DMS79 treated with DMSO at 0.1 percent for 48 hours (cell line): Measurements from ENCODE around the gene SF3A1.

Experiments used
- DNase-seq: peaks from one replicate; lab custom pipeline; 2025; lab: John Stamatoyannopoulos, UW

SF3A1 gene

DNA sequence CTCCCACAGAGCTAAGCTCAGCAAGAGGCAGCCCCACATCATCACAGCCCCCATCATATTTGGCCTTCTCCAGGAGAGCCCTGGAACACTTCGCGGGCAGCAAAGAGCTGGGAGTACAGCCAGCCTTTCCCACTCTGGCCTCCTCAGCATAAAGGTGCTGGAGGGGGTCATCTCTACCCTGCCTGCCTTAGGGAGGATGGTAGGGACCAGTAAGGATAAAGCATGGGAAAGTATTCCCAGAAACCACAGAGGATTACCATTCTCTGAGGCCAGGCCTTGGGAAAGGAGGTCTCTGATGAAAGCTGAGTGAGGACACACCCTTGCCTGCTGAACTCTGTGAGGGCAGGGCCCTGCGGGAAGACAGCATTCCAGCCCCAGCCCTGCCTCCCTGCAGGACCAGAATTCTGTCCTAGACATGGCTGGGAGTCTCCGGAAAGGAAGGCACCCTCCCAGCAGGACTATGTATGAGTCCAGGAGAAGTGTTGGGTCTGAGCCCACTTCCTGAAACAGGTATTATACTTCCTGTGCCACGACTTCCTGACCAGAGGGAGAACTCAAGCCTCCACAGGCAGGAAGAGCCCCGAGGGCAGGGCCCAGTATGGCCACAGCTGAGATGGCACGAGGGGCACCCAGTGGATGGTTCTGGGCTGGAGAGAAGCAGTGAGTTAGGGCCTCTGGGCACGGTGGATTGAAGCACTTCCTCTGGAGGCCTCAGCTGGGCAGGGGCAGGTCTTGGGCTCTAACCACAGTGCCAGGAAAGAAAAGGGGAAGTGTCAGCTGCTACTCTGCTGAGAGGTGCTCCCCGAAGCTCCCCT, 54.5 kb downstream of the SF3A1 start:
- no peak for DNase-seq

DNA sequence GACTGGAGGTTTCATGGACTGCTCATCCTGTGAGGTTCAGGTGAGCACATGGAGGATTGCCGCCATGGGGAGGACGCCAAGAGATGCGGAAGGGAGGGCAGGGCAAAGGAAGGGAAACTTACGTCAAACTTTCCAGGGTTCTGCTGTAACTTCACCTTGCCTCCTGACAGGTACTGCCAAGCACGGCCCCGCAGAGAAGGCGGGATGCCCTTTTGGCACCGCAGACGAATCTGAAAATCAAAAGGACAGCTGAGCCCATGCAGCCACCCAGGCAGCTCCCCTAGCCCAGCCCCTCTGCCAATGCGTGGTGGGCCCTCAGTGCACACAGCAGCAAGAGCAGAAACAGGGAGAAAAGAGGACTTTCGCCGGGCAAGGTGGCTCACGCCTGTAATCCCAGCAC, 57.4 kb downstream of the SF3A1 start:
- DNase-seq = no peak

DNA sequence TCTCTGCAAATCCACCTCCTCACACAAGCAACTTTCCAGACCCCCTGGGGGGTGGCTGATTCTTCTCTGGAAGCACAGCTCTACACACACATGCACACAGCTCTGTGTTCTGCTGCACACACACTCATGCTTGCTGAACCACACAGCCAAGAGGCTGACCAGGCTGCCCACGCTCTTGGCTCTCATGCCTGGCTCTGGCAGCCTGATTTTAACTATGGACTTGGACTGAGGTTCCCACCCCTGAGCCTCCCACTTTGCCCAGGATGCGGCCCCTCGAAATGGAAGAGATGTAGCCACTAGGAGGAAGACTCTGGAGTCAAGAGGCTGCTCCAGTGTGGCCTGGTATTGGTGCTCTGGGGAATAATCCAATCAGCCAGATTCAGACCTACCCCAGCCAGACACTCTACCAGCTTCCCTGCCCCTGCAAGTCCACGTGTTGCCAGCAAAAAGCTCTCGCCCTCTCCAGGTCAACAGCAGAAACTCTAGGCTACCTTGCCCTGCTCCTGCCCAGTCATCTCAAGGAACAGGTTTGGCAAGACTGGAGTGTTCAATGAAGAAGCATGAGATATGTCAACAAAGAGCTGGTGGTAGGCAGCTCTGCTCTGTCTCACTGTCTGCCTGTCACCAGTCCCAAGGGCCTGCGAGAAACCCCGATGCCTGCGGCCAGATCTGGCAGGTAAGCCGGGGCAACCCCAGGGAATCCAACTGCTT, 58.5 kb downstream of the SF3A1 start:
- DNase-seq = peak; percentile 79

DNA sequence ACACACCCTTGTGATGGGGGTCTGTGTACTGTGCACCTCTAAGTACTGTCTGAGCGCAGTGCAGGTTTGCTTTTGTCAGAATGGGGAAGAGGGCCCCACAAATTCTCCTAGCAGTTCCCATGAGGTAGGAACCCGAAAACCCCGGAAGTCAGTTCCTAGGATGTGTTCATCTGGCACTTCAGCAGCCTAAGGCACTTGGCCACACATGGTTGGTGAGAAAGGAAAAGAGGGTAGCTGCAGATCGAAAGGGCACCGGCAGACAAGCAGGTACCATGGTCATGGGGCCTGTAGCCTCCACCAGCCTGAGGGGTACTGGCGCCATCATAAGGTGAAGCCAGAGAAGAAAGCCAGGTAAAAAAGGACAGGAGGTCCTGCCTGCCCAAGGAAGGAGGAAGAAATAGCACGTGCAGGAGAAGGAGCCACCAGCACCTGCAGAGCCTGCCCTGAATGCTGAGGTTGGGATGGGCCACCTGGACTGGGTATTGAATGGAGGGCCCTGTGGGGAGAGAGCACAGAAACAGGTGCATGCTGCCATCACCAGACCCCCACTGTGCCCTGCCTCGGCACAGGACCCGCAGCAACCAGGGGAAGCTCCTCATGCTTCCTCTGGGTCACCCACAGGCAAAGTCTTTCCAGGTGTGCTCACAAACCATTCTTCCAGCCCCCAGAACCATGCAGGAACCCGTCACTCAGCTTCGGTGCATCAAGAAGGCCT, 59.3 kb downstream of the SF3A1 start:
- DNase-seq = no peak

DNA sequence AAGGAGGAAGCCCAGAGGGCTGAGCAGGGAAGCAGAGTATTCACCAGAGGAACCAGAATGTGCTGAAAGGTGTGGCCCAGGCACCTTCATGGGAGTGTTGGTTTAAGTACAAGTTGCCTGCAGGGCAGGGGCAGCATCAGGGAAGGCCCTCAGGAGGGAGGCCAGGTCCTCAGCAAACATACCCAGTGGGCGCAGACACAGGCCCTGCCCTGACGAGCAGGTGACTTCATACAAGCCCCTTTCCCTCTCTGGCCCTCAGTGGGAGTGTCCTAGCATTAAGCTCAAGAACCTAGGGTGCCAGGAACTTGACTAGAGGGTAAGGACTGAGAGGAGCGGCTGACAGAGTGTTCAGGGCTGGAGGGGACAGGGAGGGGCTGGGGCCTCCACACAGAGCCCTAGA, 59.9 kb downstream of the SF3A1 start:
- DNase-seq = no peak

DNA sequence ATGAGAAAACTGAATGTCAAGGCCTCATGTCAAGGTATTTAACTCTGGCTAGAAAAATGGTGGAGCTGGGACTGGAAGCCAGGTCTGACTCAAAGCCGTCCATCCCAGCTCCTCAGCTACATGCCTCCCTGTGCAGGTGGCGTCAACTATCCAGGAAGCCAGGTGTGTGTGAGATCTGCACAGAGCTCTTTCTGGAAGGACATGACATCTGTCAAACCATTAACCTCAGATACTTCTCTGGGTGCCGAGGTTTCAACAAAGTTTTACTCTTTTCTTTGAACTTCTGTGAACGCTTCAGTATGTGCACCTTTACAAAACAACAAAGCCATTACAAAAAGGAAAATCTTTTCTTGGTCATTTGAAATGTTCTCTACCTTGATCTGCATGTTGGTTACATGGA, 60.4 kb downstream of the SF3A1 start:
- DNase-seq = no peak

DNA sequence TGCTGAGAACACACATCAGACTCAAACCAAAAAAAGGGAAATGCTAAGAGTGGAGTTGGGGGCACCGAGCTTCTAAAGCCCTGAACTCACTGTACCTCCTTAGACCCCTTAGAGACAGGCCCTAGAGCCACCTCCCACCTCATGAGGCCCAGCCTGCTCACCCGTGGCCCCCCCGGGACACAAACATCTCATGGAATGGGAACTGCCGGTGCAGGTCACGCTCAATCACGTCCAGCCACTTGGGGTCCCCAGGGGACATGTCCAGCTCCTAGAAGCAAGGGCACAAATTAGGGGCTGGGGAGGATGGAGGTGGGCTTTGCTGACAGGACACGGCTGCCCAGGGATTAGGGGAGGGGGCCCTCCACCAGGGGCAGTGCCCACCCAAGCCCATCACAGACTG, 61.1 kb downstream of the SF3A1 start:
- DNase-seq = no peak

DNA sequence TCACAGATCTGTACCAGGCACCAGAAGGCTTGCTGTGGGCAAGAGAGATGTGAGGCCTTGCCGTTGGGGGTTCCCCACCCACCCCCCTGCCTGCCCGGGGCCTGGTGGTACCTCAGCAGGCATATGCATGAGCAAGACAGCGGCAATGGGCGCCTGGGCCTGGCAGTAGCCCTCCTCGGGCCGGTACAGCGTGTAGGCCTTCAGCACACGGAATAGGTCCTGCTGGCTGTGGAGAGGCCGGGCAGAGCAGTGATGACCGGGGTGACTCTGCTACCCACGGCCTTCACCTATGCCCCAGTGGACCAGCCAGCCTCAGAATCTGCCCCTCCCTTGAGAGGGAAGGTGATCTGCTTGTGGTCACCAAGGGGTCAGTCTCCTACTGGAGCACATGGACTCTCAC, 61.9 kb downstream of the SF3A1 start:
- DNase-seq = no peak

DNA sequence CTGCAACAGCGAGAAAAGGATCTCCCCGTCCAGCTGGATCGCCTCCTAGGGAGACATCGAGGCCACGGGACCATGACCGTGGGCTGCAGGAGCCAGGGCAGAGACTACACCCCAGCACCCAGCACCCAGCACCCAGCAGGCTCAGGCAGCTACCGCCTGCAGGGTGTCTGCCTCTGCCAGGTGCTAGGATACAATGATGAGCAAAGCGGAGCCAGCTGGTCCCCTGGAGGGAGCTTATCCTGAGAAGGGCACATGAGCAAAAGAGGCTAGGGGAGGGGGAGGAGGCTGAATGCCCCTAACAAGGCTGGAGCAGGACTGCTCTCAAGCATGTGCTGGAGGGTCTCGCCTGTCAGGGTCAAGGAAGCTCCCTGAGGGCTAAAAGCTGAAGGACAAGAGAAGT, 62.6 kb downstream of the SF3A1 start:
- no peak for DNase-seq

DNA sequence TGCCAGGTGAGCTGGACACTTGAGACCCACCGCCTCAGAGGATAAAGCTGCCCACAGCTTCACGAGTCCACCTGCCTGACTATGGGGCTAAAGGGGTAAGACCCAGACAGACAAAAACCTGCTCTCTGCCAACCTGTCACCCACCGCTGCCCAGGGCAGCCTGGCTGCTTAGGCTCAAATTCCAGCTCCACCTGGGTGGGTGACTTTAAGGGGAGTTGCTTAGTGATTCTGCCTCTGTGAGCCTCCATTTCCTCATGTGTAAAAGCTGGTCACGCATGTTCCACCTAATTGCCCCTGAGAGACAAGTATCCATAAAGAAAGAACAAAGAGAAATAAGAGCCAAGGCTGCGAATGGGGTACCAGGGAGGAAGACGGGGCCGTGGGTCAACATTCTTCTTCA, 63.7 kb downstream of the SF3A1 start:
- peak; percentile 44 for DNase-seq

DNA sequence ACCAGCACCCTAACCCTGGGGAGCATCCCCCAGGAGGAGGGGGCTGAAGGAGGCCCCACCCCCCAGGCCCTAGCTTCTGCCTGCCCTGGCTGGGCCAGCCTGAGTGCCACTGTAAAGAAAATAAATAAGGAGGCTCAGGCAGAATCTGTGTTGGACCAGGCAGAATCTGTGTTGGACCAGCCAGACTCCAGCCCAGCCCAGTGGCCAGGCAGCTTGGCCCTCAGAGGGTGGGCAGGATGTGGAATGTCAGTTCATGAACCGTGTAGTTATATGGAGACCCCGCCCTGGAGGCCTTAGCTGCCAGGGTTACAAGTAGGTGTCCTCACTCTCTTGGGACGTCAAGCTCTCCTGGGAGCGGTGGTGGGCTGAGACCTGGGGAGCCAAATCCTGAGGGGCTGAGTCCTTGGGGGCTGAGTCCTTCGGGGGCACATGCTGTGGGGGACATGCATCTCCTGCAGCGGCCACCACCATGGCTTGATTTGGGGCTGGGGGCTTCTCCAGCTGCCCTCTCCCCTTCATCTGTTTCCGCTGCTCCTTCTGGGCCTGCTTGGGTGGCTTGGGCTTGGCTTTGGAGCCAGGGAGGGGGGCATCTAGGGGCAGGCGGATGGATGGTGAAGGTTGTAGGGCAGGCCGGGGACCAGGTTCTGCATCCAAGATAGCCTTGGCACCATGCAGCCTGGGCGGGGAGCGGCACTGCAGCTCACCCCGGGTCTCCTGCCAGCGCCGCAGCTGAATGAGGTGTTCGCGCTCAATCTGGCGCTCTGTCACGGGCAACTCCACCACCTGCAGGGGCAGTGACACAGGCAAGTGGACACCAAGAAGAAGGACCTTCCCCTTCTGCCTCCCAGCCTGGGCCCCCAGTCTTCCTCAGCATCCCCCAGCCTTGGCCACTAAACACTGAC, 64.4 kb downstream of the SF3A1 start:
- DNase-seq = no peak

DNA sequence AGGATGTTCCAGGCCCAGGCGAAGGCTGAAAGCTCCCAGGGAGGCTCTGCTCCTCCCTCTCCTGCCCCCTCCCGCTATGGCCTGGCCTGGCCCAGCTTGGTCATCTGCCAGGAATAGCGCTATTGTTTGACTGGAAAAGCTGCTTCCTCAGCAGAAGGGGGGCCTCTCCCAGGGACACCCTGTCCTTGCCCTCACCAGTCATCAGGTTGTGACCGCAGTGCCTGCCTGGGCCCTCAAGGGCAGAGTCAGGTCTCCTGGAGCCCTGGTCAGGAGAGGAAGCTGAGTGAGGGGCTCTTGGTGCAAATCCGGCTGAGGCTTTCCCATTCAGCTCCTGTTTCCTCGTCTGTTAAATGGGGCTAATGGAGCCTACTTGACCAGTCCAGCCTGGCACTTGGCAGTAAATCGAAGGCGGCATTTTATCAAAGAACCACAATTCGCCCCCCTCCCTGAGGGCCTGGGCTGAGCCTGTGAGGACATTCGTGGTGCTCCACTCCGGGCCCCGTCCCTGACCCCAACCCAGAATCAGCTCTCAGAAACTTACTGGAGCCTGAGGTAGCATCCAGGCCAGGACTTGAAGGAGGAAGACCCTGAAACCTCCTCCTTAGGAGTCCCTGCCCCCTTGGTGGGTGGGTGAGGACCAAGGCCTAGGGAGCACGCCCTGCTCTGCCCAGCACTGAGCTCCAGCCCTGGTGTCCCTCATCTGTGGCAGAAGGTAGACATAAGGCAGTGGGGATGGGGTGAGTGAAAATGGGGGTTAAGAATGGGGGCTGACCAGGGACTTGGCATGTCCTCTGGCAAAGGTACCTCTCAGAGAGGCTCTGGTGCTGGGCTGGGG, 65.4 kb downstream of the SF3A1 start:
- DNase-seq = peak; percentile 30

DNA sequence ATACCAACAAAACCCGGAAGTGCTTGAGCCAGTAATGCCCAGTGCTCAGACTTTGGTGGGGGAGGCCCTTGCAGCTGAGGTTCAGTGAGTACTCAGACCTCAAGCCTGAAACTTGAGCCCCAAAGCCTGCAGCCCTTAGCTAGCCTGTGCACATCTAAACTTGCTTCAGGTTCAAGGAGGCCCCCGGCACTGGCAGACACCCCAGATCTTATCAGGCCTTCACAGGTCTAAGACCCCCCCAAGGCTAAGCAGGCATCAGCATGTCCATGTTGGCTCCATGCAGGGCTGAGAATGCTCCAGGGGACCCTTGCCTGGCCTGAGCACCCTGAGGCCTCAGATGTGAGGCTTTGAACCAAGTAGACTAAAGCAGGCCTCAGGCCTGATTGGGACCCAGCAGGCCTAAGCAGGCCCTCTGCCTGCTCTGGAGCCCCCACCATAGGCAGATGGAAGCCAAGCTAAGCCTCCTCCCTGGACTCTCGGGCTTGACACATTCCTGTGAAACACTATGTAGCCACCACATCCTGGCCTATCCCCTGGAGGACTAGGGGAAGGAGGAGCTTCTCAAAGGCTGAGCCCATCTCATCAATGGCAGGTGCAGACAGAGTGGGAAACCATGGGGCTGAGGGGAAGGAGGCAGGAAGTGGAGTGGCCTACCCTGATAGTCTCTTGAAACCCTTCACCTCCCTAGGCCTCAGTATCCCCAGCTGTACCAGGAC, 66.2 kb downstream of the SF3A1 start:
- DNase-seq = peak; percentile 30

DNA sequence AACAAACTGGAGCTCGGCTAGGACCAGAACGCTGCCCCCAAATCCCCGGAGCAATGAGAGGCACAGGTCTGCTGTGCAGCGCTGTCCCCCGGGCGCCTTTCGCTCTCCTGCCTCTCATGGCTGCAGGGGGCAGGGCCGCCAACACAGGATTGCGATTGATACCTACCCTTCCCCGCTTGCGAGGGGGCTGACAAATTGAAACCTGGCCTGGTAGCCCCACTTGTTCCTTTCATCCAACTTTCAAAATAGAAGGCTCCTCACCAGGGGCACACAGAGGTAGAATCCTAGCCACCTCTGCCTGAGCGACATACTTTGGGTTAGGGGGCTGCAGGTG, 66.7 kb downstream of the SF3A1 start:
- no peak for DNase-seq

DNA sequence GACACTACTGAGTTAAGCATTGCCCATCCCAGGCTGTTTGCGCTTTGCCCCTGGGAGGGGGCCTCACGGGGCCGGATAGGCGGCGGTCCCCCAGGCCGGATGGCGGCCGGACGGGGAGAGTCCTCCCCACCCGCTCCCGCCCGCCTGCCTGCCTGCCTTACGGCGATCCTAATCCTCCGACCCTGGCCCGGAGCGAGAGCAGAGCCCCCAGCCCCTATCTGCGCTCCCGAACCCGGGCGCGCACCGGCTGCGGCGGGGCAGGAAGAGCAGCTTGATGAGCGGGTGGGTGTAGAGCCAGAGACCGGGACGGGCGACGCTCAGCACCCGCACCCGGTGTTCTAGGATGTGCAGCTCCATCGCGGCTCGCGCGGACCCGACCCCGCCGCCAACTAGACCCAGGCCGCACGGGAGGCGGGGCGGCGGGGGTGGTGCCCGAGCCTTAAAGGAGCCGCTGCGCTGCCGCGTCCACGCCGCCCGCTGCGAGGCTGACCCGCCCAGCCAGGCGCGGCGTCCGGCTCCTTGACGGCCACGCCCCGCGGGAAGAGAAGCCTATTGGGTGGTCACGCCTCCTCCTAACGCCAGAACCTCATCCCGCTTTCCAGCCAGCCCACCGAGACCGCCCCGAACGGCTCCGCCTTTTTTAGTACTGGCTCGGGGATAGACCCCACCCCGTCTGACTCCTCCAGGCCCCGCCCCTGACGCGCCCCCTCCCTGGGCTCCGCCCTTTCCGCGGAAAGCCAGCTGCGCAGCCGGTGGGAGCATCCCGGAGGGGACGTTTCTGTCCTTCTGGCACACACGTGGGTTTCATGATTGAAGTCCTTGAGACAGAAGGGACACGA, 67.3 kb downstream of the SF3A1 start, which contains the start of gene CASTOR1:
CASTOR1 (minus strand) TSS at position 365 of the 839 bp plus-strand sequence; CDS start at position 357, 8 bp downstream.
- peak; percentile 71 for DNase-seq

DNA sequence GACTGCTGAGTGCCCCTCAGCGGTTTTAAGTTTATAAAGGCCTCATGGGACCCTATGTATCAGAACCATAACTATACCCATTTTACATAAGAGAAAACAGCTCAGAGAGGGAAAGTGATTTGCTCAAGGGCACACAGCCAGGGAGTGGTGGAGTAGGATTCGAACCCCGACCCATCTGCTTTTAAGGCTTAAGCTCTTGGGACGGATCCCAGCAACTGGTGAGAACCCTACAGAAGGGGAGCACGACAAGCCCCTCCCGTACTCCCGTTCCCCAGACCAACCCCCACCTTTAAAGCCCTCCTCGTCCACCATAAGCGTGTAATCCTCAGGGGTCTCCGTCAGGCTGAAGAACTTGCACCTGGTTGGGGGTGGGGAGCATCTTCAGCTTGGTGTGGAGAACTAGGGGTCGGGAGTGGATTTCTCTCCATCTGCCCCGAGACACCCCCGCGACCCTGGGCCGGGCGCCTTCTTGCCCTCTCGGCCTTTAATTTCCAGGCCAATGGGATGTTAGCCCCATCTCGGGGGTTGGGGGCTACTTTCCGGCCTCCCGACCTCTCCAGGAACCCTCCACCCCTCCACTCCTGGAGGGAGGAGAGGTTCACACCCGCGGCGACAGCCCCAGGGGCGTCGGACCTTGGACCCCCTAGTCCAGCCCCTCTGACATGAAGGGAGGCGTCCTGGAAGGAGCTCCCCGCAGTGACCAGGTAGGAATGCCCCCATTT, 68.1 kb downstream of the SF3A1 start:
- no peak for DNase-seq

DNA sequence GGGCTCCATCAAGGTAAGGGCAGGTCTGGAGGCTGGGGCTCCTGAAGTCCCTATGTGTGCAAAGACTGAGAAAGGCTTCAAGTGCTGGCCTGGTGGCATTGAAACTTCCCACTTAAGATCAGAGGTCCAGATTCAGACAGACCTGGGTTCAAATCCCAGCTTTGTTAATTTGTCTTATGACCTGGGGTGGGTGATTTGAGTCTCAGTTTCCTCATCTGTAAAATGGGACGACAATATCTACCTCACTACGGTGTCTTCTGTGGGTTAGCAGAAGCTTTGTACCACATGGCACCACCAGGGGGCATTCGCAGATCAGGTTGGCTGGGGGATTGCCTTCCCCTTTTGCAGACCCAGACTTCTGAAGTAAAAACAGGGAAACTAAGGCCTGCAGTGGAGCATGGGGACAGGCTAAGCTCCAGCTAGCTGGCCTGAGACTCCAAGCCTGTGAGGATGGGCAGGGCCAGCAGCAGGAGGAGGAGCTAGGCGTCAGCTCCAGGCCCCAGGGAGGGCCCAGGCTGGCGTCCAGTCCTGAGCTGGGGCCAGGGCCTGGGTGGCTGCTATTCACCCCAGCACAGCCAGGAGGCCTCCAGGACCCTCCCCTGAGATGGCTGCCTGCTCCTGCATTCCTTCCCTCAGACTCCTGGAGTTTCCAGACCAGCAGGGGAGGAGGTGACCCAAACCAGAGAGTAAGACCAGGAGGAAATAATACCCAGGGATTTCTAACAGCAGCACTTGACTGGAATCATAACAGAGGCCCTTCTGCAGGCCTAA, 68.9 kb downstream of the SF3A1 start:
- DNase-seq = peak; percentile 13
